Left lobe of liver (tissue), 2 donors: ENCODE measurements around the gene SDHAF1. TPM values are rescaled to one million over a fixed set of nuclear protein-coding genes. Genes with fewer than 3 reads are reported as not detected.
A peak's percentile ranks its signal among the peaks of the same experiment; 100 is the strongest.
"Not testable (repeated sequence)": the region's sequence is repeated elsewhere in the genome, so short reads cannot be mapped to it uniquely, and the experiment has no call there.

Source experiments
- ATAC-seq: fragments of 200-7000 bp; cut with Tn5 transposase; one replicate; pipeline ENCODE4 v1.9.1; 2020; ENCODE audit warnings: mild to moderate bottlenecking, moderate library complexity
- DNase-seq: peaks from one replicate; pipeline ENCODE4 v3.0.0-alpha.2; 2020; ENCODE audit warnings: low spot score
- total RNA-seq: library from RNA; stranded (reverse); gene quantifications from one replicate; pipeline ENCODE4 v1.2.1, GENCODE V29; 2021
- donor health status: DM: no; HTN: no; CAD: no; lungs with moderate emphysema.
- donor health status: DM: no; HTN: yes; CAD: no.

SDHAF1 gene
- 13.9 TPM for total RNA-seq

GRCh38 chr19:35995048-35995993 lies at the start of gene SDHAF1:
Gene SDHAF1, plus strand, starts transcription at chr19:35995188. Its CDS starts 87 bp downstream, at chr19:35995275.
- DNase-seq (peak; percentile 98), ATAC-seq (peak; percentile 88)

- DNase-seq (no peak), ATAC-seq (no peak)
Measured at GRCh38 chr19:35946203-35946602, 48.8 kb upstream of the SDHAF1 start.

- no peak for ATAC-seq
- no peak for DNase-seq
Measured at GRCh38 chr19:35949131-35949530, 45.9 kb upstream of the SDHAF1 start.

- ATAC-seq = no peak
Measured at GRCh38 chr19:35955881-35956634, 38.9 kb upstream of the SDHAF1 start.

GRCh38 chr19:35957411-35957810 lies 37.6 kb upstream of the SDHAF1 start:
- not testable (repeated sequence) for DNase-seq, ATAC-seq

More at GRCh38 chr19:35955881-35956634, 38.9 kb upstream of the SDHAF1 start:
- no peak for DNase-seq

- ATAC-seq (no peak), DNase-seq (no peak)
Measured at GRCh38 chr19:35958660-35959039, 36.3 kb upstream of the SDHAF1 start.

- DNase-seq = no peak
Measured at GRCh38 chr19:35959040-35959967, 35.7 kb upstream of the SDHAF1 start.

GRCh38 chr19:35959968-35960320 lies 35.0 kb upstream of the SDHAF1 start:
- DNase-seq (no peak), ATAC-seq (no peak)

More at GRCh38 chr19:35959040-35959967, 35.7 kb upstream of the SDHAF1 start:
- peak; percentile 74 for ATAC-seq

- ATAC-seq = no peak
- DNase-seq = no peak
Measured at GRCh38 chr19:35960432-35960972, 34.5 kb upstream of the SDHAF1 start.

- no peak for DNase-seq
- ATAC-seq = peak; percentile 70
Measured at GRCh38 chr19:35963514-35963913, 31.5 kb upstream of the SDHAF1 start.

GRCh38 chr19:35966771-35967170 lies 28.2 kb upstream of the SDHAF1 start:
- DNase-seq = no peak
- ATAC-seq = no peak

GRCh38 chr19:35973487-35973886 lies 21.5 kb upstream of the SDHAF1 start:
- ATAC-seq = no peak
- no peak for DNase-seq

GRCh38 chr19:35975608-35976214 lies 19.3 kb upstream of the SDHAF1 start:
- no peak for ATAC-seq
- no peak for DNase-seq

- no peak for DNase-seq
Measured at GRCh38 chr19:35977446-35978222, 17.4 kb upstream of the SDHAF1 start.

GRCh38 chr19:35978271-35978670 lies 16.7 kb upstream of the SDHAF1 start:
- ATAC-seq (no peak), DNase-seq (no peak)

More at GRCh38 chr19:35977446-35978222, 17.4 kb upstream of the SDHAF1 start:
- ATAC-seq = peak; percentile 56

GRCh38 chr19:35978832-35979365 lies 16.1 kb upstream of the SDHAF1 start:
- ATAC-seq (no peak), DNase-seq (no peak)

GRCh38 chr19:35980997-35981396 lies 14.0 kb upstream of the SDHAF1 start:
- not testable (repeated sequence) for ATAC-seq, DNase-seq

- ATAC-seq (no peak), DNase-seq (no peak)
Measured at GRCh38 chr19:35983177-35983576, 11.8 kb upstream of the SDHAF1 start.

GRCh38 chr19:35986111-35986510 lies 8.9 kb upstream of the SDHAF1 start:
- ATAC-seq (no peak), DNase-seq (no peak)
